HepG2 (cell line): ENCODE results near the gene ZFPL1. TPM values are rescaled to one million over a fixed set of nuclear protein-coding genes. Genes with fewer than 3 reads are reported as not detected.

Experiments
- ATAC-seq: fragments of 200-7000 bp; cut with Tn5 transposase; 3 replicates; pipeline ENCODE4 v1.9.1; 2020; ENCODE audit warnings: mild to moderate bottlenecking, moderate library complexity
- BruUV-seq: library from RNA; stranded (reverse); fragments of 400-500 nt; replicated peaks from 2 replicates; lab custom pipeline; 2021; lab: Mats Ljungman, UMichigan
- CTCF ChIA-PET: fragments of 300-600 bp; formaldehyde crosslinking; extraction: SDS; loops from one replicate; lab custom pipeline; 2021; ENCODE audit warnings: low total read pairs, inconsistent platforms, low intra/inter-chr PET ratio; lab: Yijun Ruan, JAX
- POLR2A ChIA-PET: fragments of 350-600 bp; sonication (Branson Sonifier 250); formaldehyde crosslinking; loops from one replicate; lab custom pipeline; 2020; ENCODE audit warnings: antibody characterized with exemption, inconsistent platforms; lab: Yijun Ruan, JAX
- DNase-seq: peaks from one replicate; pipeline ENCODE4 v3.0.0-alpha.2; 2015; ENCODE audit warnings: low spot score
- FAIRE-seq: peaks from 3 replicates; lab custom pipeline; 2011; peaks lifted over from hg19 to GRCh38; lab: Jason Lieb, UNC
- H2AFZ ChIP-seq: one replicate; pipeline ENCODE4 v1.6.1; 2011; ENCODE audit warnings: low read length, inconsistent platforms
- H3K27ac ChIP-seq: fragments of 300-600 bp; 3 replicates; pipeline ENCODE4 v1.8.0; 2011; ENCODE audit warnings: mixed run types, mild to moderate bottlenecking, mixed read lengths, low read length, inconsistent platforms; ENCODE audit not compliant: insufficient read depth; ENCODE audit errors: extremely low read length
- H3K27me3 ChIP-seq, 2 experiments: fragments of 200-600 bp in 1 of 2; 2 replicates in 1 of 2; 3 replicates in 1 of 2; pipeline versions ENCODE4 v1.6.0 to v1.8.0; 2011; ENCODE audit warnings: low read length in 2 of 2, mild to moderate bottlenecking in 2 of 2, moderate library complexity in 2 of 2, inconsistent platforms in 1 of 2; ENCODE audit not compliant: insufficient read depth in 2 of 2, control insufficient read depth in 1 of 2
- H3K36me3 ChIP-seq, 2 experiments: fragments of 200-600 bp in 1 of 2; replicated peaks in 1 of 2; 2 replicates in 1 of 2; 3 replicates in 1 of 2; pipeline versions ENCODE4 v1.5.1 to v1.8.0; 2011; ENCODE audit warnings: low read length in 2 of 2, inconsistent platforms in 1 of 2; ENCODE audit not compliant: insufficient read depth in 2 of 2, control insufficient read depth in 1 of 2
- H3K4me1 ChIP-seq: 2 replicates; pipeline ENCODE4 v1.5.1; 2012; ENCODE audit warnings: low read length, inconsistent platforms; ENCODE audit not compliant: insufficient read depth
- H3K4me2 ChIP-seq: 2 replicates; pipeline ENCODE4 v1.6.0; 2011; ENCODE audit warnings: low read depth, low read length, inconsistent platforms
- H3K4me3 ChIP-seq, 3 experiments: fragments of 200-600 bp in 1 of 3; sonication (generic), shearing (Covaris generic) in 1 of 3; replicated peaks in 1 of 3; 2 replicates each; pipeline ENCODE4 v1.5.1; 2011 to 2016; ENCODE audit warnings: low read length in 3 of 3, inconsistent platforms in 2 of 3, low read depth in 2 of 3, mild to moderate bottlenecking in 2 of 3, control low read depth in 1 of 3, mixed read lengths in 1 of 3; ENCODE audit not compliant: insufficient read depth in 1 of 3
- H3K79me2 ChIP-seq: one replicate; pipeline ENCODE4 v1.6.1; 2011; ENCODE audit warnings: low read length, inconsistent platforms; ENCODE audit not compliant: insufficient read depth
- H3K9ac ChIP-seq: 2 replicates; pipeline ENCODE4 v1.6.0; 2011; ENCODE audit warnings: mild to moderate bottlenecking, low read depth, low read length, inconsistent platforms; ENCODE audit not compliant: insufficient read depth
- H3K9me3 ChIP-seq: 2 replicates; pipeline ENCODE4 v1.5.1; 2012; ENCODE audit warnings: mild to moderate bottlenecking, low read length
- H4K20me1 ChIP-seq: 2 replicates; pipeline ENCODE4 v1.6.0; 2011; ENCODE audit warnings: inconsistent platforms, mild to moderate bottlenecking, low read length, moderate library complexity; ENCODE audit not compliant: insufficient read depth
- DR1 ChIP-seq: sonication (generic); formaldehyde crosslinking; IDR thresholded peaks from 2 replicates; pipeline ENCODE4 v1.8.0; 2021; ENCODE audit warnings: mild to moderate bottlenecking, missing genetic modification reagents, inconsistent platforms
- IKZF4 ChIP-seq: sonication (generic); formaldehyde crosslinking; IDR thresholded peaks from 2 replicates; pipeline ENCODE4 v1.5.1; 2020; ENCODE audit warnings: borderline replicate concordance, mild to moderate bottlenecking, low read depth, missing genetic modification reagents; ENCODE audit errors: not compliant biosample characterization
- MAFK ChIP-seq, 2 experiments: IDR thresholded peaks in 1 of 2; conservative IDR thresholded peaks in 1 of 2; 2 replicates each; pipeline ENCODE4 v1.6.1; 2011; ENCODE audit warnings: improper control_type of control experiment in 2 of 2, low read length in 2 of 2
- NFE2 ChIP-seq: sonication (generic); formaldehyde crosslinking; IDR thresholded peaks from 2 replicates; pipeline ENCODE4 v1.4.0; 2020; ENCODE audit warnings: missing genetic modification reagents
- PHF5A ChIP-seq: IDR thresholded peaks from one replicate; pipeline ENCODE4 v1.6.1; 2018; ENCODE audit warnings: low read depth, missing genetic modification reagents; ENCODE audit not compliant: unreplicated experiment
- PREB ChIP-seq: sonication (generic); formaldehyde crosslinking; IDR thresholded peaks from 2 replicates; pipeline ENCODE4 v1.4.0; 2020; ENCODE audit warnings: missing genetic modification reagents
- TERF1 ChIP-seq: sonication (generic); formaldehyde crosslinking; IDR thresholded peaks from 2 replicates; pipeline ENCODE4 v1.8.0; 2022; ENCODE audit warnings: mild to moderate bottlenecking, missing genetic modification reagents, moderate library complexity
- ZBTB8A ChIP-seq: sonication (generic); formaldehyde crosslinking; IDR thresholded peaks from 2 replicates; pipeline ENCODE4 v1.4.0; 2020; ENCODE audit warnings: mild to moderate bottlenecking, low read depth, missing genetic modification reagents, borderline replicate concordance
- ZGPAT ChIP-seq: IDR thresholded peaks from 2 replicates; pipeline ENCODE4 v1.6.1; 2016; ENCODE audit warnings: mild to moderate bottlenecking
- ZNF674 ChIP-seq: sonication (generic); formaldehyde crosslinking; IDR thresholded peaks from 2 replicates; pipeline ENCODE4 v1.5.0; 2020; ENCODE audit warnings: low read depth, mild to moderate bottlenecking, missing genetic modification reagents
- ZNF709 ChIP-seq: sonication (generic); formaldehyde crosslinking; IDR thresholded peaks from 2 replicates; pipeline ENCODE4 v1.5.0; 2020; ENCODE audit warnings: mild to moderate bottlenecking, missing genetic modification reagents
- ZNF780A ChIP-seq: sonication (generic); formaldehyde crosslinking; IDR thresholded peaks from 2 replicates; pipeline ENCODE4 v1.8.0; 2022; ENCODE audit warnings: mild to moderate bottlenecking, missing genetic modification reagents, moderate library complexity
- ZNF841 ChIP-seq: sonication (generic); formaldehyde crosslinking; IDR thresholded peaks from 2 replicates; pipeline ENCODE4 v1.8.1; 2023; ENCODE audit warnings: missing genetic modification reagents, borderline replicate concordance
- ZXDC ChIP-seq: sonication (generic); formaldehyde crosslinking; IDR thresholded peaks from 2 replicates; pipeline ENCODE4 v1.5.0; 2020; ENCODE audit warnings: mild to moderate bottlenecking, missing genetic modification reagents
- WGBS: methylation state at CpG from one replicate; pipeline ENCODE4 v1.1.6; 2017; ENCODE audit warnings: low lambda C conversion rate; 5-methylcytosine and 5-hydroxymethylcytosine counted together
- in situ Hi-C: cut with HindIII; loops from 2 replicates; pipeline ENCODE4 v1.10.0; 2017; ENCODE audit warnings: low pct_unique_long_range_greater_than_20kb; ENCODE audit not compliant: extremely low pct_ligation_motif_present
- intact Hi-C: fragments of 100-400 bp; cut with micrococcal nuclease; formaldehyde crosslinking; loops from one replicate; pipeline ENCODE4 v1.10.0; 2022; ENCODE audit not compliant: unreplicated experiment
- polyA plus RNA-seq, 8 experiments: library from polyadenylated mRNA; depleted of rRNA in 3 of 8; stranded (reverse) in 7 of 8; unstranded in 1 of 8; fragments of >200 nt; fragmentation: Illumina TruSeq in 4 of 8; extraction: Trizol in 4 of 8; gene quantifications; 2 replicates each; pipeline versions ENCODE4 v1.2.1 to v1.2.3, GENCODE V29; 2011 to 2016; ENCODE audit warnings: low read depth in 4 of 8, missing spikeins in 1 of 8, mixed read lengths in 1 of 8; ENCODE audit not compliant: insufficient read depth in 1 of 8
- total RNA-seq, 5 experiments: library from RNA; depleted of rRNA; stranded (reverse); fragments of >200 nt; fragmentation: Illumina TruSeq; extraction: Trizol; gene quantifications; 2 replicates each; pipeline ENCODE4 v1.2.3, GENCODE V29; 2016; ENCODE audit warnings: low read depth in 1 of 5

Gene ZFPL1
- total and polyA plus RNA-seq, 2 of the 13 experiments (the other 11 are each of a cell fraction or from before 2014, with no cell fraction given): 32.2 to 56.0 TPM

GRCh38 chr11:65053827-65054508, 30.1 kb upstream of the ZFPL1 start:
- DNase-seq: no peak
- H3K79me2 ChIP-seq: no peaks in the 10 kb centered on the region
- no peaks in the 10 kb centered on the region for H3K36me3 ChIP-seq
- no peak overlapping the region for H2AFZ ChIP-seq
- FAIRE-seq: no peak
- no peaks in the 10 kb centered on the region for H3K27me3 ChIP-seq
- H3K4me3 ChIP-seq: no peak overlapping the region
- WGBS: 82% methylated on average over 8 of the region's 8 CpGs
- H3K27ac ChIP-seq: no peak overlapping the region
- H3K4me1 ChIP-seq: peaks cover 36% of the 10 kb centered on the region
- POLR2A ChIA-PET: no interaction called here
- H3K9ac ChIP-seq: no peak overlapping the region
- intact Hi-C loops: no loop called here
- TF ChIP-seq ZNF674 (no peak), ZGPAT (no peak), ZNF780A (CRISPR knock-in tag) (no peak), ZXDC (CRISPR knock-in tag) (no peak), DR1 (no peak), PHF5A (CRISPR knock-in tag) (no peak), ZBTB8A (no peak), ZNF841 (CRISPR knock-in tag) (no peak), IKZF4 (CRISPR knock-in tag) (no peak), TERF1 (CRISPR knock-in tag) (no peak), NFE2 (CRISPR knock-in tag) (no peak), MAFK (conservative IDR thresholded peaks at IDR 0.05 in 1 of 2, IDR thresholded peaks at IDR 0.05 in 1 of 2; ENCODE audit: low read length in 2 of 2) (no peak), PREB (CRISPR knock-in tag) (no peak), ZNF709 (CRISPR knock-in tag) (no peak)
- no peaks in the 10 kb centered on the region for H4K20me1 ChIP-seq
- in situ Hi-C loops: no loop called here
- CTCF ChIA-PET: no interaction called here
- BruUV-seq: no TSS peak
- ATAC-seq: no peak
- H3K4me2 ChIP-seq: no peak overlapping the region
- no peaks in the 10 kb centered on the region for H3K9me3 ChIP-seq
